HG02588 (cell line): Measurements from ENCODE around the gene ZNF552.
"Not testable (repeated sequence)": the region's sequence is repeated elsewhere in the genome, so short reads cannot be mapped to it uniquely, and the experiment has no call there.

Source experiments
- ATAC-seq: cut with Tn5 transposase; IDR thresholded peaks from one replicate; pipeline ENCODE4 v1.9.1; 2021; ENCODE audit warnings: mild to moderate bottlenecking, moderate library complexity; ENCODE audit not compliant: unreplicated experiment

Gene ZNF552

DNA sequence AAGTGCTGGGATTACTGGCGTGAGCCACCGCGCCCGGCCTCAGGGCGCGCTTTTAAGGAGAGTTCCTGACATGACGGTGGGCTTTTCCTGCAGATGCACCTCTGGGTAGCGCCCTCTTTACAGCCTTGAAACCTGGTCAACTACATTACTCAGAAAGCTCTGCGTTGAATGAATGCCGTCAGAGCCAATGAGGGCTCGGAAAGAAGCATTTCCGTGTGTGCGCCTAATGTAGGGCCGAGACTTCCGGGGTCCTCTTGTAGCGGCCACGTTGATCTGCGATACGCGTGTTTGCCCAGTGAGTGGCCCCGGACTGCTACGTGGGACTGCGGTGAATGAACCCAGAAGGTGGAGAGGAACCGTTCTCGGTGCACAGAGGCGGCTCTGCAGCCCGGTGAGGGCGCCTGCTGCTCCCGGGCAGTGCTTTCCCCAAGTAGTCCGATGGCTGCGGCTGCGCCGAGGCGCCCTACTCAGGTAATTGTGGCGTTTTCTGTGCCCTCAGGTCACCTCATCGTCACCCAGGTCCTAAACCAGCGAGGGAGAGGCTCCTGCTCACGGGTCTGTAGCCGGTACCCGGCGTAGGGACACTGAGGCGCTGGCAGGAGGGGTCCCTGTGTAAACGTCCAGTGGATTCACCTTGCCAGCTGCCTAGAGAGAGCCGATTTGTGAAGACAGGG, 4.9 kb upstream of the ZNF552 start:
- peak; percentile 80 for ATAC-seq

DNA sequence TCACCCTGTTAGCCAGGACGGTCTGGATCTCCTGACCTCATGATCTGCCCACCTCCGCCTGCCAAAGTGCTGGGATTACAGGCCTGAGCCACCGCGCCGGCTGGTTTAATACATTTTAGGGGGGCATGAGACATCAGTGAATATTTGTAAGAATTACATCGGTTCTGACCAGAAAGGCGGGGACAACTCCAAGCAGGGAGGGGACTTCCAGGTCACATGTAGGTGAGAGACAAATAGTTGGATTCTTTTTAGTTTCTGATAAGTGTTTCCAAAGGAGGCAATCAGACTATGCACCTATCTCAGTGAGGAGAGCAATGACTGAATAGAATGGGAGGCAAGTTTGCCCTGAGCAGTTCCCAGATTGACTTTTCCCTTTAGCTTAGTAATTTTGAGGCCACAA, 3.7 kb upstream of the ZNF552 start:
- no peak for ATAC-seq

DNA sequence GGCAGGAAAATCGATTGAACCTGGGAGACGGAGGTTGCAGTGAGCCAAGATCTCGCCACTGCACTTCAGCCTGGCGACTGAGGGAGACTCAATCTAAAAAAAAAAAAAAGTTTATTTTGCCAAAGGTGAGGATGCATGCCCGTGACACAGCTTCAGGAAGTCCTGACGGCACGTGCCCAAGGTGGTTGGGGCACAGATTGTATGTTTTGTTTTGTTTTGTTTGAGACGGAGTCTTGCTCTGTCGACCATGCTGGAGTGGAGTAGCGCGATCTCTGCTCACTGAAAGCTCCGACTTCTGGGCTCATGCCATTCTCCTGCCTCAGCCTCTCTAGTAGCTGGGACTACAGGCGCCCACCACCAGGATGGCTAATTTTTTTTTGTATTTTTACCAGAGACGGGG, 3.3 kb upstream of the ZNF552 start:
- ATAC-seq, result no peak

DNA sequence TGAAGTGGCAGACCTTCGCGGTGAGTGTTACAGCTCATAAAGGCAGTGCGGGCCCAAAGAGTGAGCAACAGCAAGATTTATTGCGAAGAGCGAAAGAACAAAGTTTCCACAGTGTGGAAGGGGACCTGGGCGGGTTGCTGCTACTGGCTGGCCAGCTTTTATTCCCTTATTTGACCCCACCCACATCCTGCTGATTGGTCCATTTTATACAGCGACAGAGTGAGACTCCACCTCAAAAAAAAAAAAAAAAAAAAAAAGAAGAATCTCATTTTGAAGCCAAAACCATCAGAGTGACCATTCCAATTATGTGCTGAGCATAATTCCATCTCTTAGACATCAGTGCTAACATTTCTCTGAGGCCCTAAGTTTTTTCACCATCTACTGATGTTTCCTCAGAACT, 1.9 kb upstream of the ZNF552 start:
- ATAC-seq, result no peak

DNA sequence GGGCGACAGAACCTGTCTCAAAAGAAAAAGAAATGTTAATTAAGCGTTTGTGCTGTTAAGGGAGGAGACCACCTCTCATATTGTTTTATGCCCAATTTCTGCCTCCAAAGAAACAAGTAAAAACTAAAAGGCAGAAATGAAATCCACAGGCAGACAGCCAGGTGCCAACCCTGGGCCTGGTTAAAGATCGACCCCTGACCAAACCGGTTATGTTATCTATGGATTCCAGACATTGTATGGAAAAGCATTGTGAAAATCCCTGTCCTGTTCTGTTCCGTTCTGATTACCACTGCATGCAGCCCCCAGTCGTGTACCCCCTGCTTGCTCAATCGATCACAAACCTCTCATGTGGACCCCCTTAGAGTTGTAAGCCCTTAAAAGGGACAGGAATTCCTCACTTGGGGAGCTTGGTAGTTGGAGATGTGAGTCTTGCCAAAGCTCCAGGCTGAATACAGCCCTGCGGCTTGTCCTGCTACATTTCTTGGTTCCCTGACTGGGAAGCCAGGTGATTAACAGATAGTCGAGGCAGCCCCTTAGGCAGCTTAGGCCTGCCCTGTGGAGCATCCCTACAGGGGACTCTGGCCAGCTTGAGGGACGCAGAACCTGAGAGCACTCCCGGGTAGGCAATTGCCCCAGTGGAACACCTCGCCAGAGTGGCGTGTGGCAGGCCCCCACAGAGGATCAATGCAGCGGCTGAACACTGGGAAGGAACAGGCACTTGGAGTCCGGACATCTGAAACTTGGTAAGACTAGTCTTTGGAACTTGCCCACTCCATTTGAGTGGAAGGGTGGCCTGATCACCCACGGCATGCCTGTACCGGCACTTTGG, 748 bp upstream of the ZNF552 start:
- ATAC-seq, result no peak

DNA sequence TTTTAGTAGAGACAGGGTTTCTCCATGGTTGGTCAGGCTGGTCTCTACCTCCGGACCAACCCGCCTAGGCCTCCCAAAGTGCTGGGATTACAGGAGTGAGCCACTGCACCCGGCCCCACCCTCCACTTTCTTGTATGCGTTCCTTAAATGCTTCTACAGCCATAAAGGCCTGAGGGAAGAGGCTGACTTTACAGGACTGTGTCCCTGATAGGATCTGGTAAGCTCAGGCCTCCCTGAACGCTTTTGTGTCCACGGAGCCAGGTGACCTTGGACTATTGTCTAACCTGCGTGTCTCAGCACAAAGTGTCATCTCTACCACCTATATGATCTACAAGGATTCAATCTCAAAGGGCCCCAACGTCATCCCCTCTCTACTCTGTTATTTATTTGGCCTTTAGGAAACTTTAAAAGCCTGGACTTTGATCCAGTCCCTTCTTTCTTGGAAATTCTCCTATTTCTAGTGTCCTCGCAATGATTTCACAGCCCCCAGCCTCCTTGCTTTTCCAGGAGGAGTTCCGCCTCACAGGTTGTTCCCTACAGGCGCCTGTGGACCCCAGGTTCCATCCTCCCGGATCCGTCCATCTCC, 701 bp downstream of the ZNF552 start:
- no peak for ATAC-seq

DNA sequence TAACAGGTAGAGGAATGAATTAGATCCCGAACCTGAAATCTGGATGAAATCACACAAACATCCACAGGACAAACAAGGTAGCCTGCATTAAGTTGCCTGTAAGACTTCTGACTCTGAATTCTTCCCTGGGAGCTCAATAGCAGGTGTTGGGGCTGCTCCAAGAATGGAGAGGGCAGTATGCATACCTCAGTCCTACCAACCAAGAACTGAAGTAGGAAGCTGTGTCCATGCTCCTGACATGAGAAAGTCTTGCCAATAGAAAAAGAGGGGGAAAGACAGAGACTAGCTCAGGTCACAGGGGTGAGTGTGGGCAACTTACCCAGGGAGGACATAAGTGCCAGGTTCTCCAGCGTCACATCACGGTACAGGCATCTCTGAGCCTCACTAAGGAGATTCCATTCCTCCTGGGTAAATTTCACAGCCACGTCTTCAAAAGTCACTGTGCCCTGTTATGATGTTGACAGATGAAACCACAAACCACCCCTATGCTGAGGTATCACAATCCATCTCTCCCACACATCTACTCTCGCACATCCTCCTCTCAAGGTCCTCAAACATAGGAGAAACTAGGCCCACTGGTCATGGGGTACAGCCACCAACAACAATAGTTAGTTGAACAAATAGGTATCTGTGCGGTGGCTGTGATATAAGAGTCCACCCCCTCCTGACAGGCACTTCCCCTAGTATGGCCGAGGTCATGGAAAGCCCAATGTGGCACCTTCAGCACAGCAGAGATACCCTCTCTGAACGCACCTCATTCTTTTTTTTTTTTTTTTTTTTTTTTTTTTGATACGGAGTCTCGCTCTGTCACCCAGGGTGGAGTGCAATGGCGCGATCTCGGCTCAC, 1.5 kb downstream of the ZNF552 start:
- not testable (repeated sequence) for ATAC-seq

DNA sequence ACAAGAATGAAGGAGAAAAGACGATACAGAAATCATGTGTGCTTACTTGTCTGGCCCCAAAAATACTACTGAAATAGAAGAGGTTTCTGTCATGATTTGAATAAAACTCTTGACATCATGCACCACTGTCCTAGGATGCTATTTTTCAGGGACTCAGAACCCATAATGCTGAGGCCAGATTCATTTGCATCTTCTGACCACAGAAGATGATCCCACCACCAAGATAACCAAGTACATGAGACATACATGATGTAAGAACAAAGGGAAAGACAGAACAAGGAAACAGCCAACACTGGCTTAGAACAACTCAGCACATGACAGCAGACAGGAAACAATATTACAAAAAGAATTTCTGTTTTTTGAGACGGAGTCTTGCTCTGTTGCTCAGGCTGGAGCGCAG, 2.5 kb downstream of the ZNF552 start:
- ATAC-seq, result no peak

DNA sequence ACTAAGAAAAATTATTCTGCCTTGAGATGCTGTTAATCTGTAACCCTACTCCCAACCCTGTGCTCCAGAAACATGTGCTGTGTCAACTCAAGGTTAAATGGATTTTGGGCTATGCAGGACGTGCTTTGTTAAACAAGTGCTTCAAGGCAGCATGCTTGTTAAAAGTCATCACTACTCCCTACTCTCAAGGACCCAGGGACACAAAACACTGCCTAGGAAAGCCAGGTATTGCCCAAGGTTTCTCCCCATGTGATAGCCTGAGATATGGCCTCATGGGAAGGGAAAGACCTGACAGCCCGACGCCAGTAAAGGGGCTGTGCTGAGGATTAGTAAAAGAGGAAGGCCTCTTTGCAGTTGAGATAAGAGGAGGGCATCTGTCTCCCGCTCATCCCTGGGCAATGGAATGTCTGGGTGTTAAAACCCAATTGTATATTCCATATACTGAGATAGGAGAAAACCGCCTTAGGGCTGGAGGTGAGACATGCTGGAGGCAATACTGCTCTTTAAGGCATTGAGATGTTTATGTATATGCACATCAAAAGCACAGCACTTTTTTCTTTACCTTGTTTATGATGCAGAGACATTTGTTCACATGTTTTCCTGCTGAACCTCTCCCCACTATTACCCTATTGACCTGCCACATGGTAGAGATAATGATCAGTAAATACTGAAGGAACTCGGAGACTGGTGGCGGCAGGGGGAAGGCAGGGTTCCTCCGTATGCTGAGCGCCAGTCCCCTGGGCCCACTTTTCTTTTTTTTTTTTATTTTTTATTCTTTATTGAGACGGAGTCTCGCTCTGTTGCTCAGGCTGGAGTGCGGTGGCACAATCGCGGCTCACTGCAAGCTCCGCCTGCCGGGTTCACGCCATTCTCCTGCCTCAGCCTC, 4.1 kb downstream of the ZNF552 start:
- not testable (repeated sequence) for ATAC-seq

DNA sequence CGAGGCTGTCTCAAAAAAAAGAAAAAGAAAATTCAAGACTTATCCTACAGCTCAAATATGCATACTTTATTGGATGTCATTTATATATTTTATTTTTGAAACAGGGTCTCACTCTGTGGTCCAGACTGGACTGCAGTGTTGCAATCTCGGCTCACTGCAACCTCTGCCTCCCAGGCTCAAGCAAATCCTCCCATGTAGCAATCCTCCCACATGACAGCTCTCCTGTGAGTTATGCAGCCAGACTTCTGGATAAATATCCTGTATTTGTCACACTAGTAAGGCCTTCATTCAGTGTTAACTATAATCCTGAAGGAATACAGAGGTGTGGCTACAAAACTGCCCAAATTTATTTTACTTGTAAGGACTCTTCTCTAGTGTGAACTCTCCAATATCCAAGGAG, 7.2 kb downstream of the ZNF552 start:
- no peak for ATAC-seq

DNA sequence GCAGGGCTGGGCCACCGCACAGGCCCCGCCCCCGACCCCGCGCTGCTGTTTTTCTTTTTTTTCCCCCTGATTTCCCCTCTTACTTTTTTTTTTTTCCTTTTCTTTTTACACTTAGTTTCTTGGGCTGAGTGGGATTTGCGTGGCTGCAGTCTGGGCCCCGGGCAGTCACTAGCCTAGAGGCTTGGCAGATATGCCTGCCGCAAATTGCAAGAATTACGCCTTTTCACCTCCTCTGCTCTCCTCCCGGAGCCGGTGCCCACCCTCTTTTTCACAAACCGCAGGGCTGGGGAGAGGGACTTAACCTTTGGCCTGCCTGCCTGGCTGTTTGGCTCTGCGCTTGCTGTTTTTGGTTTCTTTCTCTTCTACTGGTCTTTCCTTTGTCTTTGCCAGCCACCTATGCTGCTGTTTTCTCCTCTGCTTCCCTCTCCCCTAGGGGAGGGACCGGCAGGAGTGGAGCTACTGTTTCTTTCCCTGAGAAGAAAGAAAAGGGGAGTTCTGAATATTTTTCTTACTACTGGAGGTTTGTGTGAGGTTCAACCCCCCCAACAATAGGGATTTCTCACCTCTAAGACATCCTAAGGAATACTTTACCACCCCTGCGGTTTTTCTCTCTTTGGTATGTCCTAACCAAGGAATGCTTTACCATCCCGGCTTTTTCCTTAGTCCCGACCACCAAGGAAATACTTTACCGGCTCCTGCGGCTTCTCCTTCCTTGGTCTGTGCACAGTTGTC, 11.0 kb downstream of the ZNF552 start:
- ATAC-seq, result no peak

DNA sequence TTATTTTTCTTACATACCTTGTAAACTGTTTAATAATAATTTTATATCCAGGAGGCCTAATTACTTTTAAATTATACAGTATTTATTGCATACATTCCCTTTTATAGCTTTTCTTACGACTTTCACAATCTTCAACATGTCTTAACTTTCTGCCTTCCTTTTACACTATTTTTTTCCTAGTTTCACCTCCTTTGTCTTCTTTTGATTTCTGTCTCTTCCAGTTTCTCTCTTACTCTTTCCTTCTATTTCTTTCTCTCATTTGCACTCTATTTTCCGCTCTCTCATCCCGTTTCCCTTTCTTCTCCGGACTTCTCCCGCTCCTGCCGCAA, 11.5 kb downstream of the ZNF552 start:
- no peak for ATAC-seq

DNA sequence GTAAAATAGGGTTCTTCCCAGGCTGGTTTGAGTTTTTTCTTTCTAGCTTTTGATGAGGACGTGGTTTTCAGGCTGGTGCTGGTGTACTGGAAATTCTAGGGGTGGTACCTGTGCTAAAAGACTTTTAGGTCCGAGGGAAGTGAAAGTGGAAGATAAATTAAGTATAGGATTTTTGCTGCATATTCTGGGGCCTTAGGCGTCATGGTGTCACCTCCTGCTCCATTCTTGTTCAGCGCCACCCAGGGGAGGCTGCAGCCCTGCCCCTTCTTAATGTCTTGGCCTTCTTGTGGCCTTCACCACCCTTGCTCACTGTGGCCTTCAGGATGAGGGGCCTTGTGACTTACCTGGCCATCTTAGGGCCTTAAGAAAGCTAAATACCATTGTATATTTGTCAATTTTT, 12.4 kb downstream of the ZNF552 start:
- ATAC-seq, result no peak

DNA sequence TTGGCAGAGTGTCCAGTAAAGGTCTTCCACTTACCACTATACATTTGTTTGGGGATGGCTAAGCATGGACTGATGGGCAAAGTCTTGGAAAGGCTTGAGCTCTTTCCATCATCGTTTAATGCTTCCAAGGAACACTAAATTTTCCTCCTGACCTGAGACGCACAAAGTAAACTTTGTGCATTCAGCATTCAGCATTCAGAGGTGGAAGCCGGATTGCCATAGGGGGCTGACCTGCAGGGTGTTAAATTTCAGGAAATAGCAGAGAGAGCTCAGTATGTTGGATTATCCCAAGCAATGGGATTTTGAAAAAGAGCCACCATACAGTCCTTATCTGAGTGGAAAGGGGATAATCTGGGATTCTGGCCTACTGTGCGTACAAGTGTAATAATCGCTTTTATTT, 14.0 kb downstream of the ZNF552 start:
- no peak for ATAC-seq

DNA sequence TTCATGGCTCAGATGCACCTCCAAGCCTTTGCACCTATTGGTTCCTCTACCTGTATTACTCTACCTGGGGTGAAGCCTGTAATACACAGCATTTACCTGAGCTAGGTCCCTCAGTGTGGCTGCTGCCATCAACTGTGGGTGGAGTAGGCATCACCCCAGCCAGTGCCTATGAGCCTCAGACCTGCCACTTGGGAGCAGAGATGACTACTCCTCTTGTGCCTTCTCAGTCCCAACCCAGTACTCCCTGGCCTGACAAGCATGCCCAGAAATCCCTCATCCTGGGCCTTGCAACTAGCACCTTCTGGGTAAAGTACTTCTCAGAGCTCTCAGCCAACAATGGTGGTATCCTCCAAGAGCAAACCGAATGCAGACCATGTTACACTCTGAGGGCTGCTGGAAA, 18.1 kb downstream of the ZNF552 start:
- ATAC-seq, result not testable (repeated sequence)

DNA sequence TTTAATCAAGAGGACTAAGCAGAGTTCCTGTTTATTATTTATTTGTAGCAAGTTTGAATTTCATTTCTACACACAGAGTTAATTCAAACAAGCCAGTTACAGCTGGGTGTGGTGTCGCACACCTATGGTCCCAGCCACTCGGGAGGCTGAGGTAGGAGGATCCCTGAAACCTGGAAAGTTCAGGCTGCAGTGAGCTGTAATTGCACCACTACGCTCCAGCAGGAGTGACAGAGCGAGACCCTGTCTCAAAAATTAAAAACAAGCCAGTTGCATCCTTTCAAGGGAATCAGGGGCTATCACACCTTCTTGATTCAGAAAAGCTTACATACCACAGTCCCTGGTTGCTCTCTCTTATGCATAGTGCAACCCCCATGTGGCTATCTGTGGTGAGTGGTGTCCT, 25.4 kb downstream of the ZNF552 start:
- no peak for ATAC-seq

DNA sequence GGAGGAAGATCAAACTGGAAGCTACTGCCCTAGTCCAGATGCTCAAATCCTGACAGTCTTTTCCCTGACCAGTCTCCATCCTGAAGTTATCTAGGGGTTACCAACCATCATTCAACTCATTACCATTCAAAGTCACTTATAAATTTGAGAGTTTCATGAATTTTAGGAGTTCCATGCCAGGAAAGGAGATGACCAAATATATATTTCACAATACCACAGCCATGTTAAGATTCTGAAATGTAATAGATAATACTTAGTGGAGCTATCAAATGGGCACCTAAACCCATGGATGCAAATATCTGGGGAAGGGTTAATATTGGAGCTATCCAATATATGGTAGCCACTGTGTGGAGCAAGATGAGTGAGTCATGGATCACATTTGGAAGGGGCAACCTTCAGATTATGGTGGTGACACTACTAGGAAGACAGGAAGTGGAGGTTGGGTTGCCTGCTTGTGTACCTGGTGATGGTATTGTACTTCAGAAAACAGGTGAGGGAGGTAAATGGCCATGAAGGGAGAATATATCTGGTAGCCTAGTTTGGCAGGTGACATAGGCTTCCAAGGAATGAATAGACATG, 26.5 kb downstream of the ZNF552 start:
- ATAC-seq, result no peak

DNA sequence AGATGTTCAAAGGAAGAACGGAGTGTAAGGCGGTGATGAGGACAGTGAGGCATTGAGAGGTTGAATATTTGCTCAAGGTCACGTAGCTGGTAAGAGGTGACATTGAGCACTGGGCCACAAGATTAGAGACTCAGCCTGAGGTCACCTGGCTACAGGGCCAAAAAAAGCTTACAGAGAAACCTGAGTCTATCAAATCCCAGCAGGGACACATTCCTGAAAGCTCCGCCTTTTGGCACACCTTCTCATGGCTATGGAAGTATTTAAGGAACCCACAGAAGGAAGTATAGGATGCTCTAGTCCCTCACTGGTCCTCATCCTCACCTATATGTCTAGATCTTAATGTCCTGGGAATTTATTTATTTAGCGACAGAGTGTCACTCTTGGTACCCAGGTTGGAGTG, 27.8 kb downstream of the ZNF552 start:
- ATAC-seq, result no peak

DNA sequence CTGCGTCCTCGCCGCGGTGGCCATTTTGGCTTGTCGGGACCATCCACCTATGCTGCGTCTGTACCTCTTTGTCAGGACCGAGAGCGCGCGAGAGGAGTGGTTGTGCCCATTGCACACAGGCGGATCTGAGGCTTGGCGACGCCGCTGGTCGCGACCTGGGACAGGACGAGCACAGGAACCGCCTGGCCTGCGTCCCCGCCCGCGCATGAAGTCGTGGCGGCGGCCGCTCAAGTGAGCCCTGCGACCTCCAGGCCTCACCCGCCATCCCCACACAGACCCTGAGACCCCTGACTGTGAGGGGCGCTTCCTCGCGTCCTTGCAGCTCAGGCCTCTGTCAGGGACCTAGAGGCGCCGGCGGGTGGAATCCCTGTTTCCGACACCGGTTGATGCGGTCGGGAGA, 28.4 kb downstream of the ZNF552 start:
- no peak for ATAC-seq
